GM12891 (cell line): ENCODE measurements around the gene CYP26B1.

ENCODE experiments used
- POLR2A ChIP-seq: IDR thresholded peaks from 2 replicates; pipeline ENCODE4 v1.6.1; 2011; ENCODE audit warnings: low read depth, low read length, control low read depth
- POLR2AphosphoS5 ChIP-seq: IDR thresholded peaks from 2 replicates; pipeline ENCODE4 v1.6.1; 2011; ENCODE audit warnings: low read depth, low read length, control low read depth

GRCh38 chr2:72183016-72183415 lies 35.4 kb upstream of the CYP26B1 start:
- no peak for TF ChIP-seq POLR2A
- no peak for TF ChIP-seq POLR2AphosphoS5
